Mucosa of descending colon (tissue), 3 donors: Measurements from ENCODE around the gene RFXANK. TPM values are rescaled to one million over a fixed set of nuclear protein-coding genes. Genes with fewer than 3 reads are reported as not detected.

Experiments used
- ATAC-seq: fragments of 200-7000 bp; cut with Tn5 transposase; one replicate; pipeline ENCODE4 v1.9.1; 2020; ENCODE audit warnings: mild to moderate bottlenecking, moderate library complexity
- DNase-seq, 3 donors: peaks; one replicate each; pipeline ENCODE4 v3.0.0-alpha.2; 2020
- H3K36me3 ChIP-seq: fragments of 200-600 bp; one replicate; pipeline ENCODE4 v1.8.0; 2021; ENCODE audit warnings: low read depth, mild to moderate bottlenecking
- H3K4me1 ChIP-seq: fragments of 200-600 bp; one replicate; pipeline ENCODE4 v1.8.0; 2021; ENCODE audit warnings: low read depth, mild to moderate bottlenecking
- H3K4me3 ChIP-seq: fragments of 200-600 bp; one replicate; pipeline ENCODE4 v1.8.0; 2021; ENCODE audit warnings: mild to moderate bottlenecking
- H3K9me3 ChIP-seq: fragments of 200-600 bp; one replicate; pipeline ENCODE4 v1.8.0; 2021; ENCODE audit warnings: mild to moderate bottlenecking
- CTCF ChIP-seq: fragments of 200-600 bp; IDR thresholded peaks from one replicate; pipeline ENCODE4 v1.8.0; 2022; ENCODE audit warnings: antibody characterized with exemption, mild to moderate bottlenecking
- intact Hi-C, 2 donors: fragments of 100-400 bp; cut with DNase I in 1 of 2; cut with micrococcal nuclease in 1 of 2; formaldehyde crosslinking; loops; one replicate each; pipeline versions ENCODE4 v1.11.0 to v1.11.1; 2022; cut with DNase I, micrococcal nuclease
- long read RNA-seq, 2 donors: library from polyadenylated mRNA; unstranded; transcript quantifications; one replicate each; pipeline ENCODE4 v2.0.0, GENCODE V29; 2019 to 2021
- total RNA-seq, 3 donors: library from RNA; stranded (reverse); fragmentation: NEBNext Ultra II Directional in 2 of 3; extraction: Animal tissue kit (Norgen Biotek cat#: 25700) in 2 of 3; gene quantifications; one replicate each; pipeline versions ENCODE4 v1.2.1 to v1.2.4, GENCODE V29; 2021 to 2023
- donor health status: DM: no; HTN: no; CAD: no; lungs with moderate emphysema.
- donor health status: DM: no; HTN: no; CAD: no.
- donor health status: DM: no; HTN: yes; CAD: no.

The RFXANK gene
- 10 to 100 TPM; 62.3 to 71.4 (median 64.9) TPM for total RNA-seq
- long read RNA-seq, donor 1, transcript RFXANK-203 (9 exons, 1,212 nt) = major isoform, 16 of 47 reads
- long read RNA-seq, donor 1, partial matches to known transcripts = 23 of 47 reads
- long read RNA-seq, donor 1, other reads (novel, unspliced or antisense) = 6 of 47 reads
- long read RNA-seq, donor 2, partial matches to known transcripts = 5 of 15 reads
- long read RNA-seq, donor 2, other reads (novel, unspliced or antisense) = 6 of 15 reads

- Histone ChIP-seq H3K4me1 (peaks cover 32% of the 10 kb centered on the region), H3K4me3 (peak within 1 kb of the TSS; percentile 74), H3K36me3 (no peaks in the 10 kb centered on the region), H3K9me3 (no peaks in the 10 kb centered on the region)
- TF ChIP-seq CTCF = peak; percentile 13
- DNase-seq = peak; percentile 98 to 99 (median 99)
- peak; percentile 96 for ATAC-seq
- intact Hi-C loops = no loop called here
Measured at GRCh38 chr19:19192078-19192882, at the start of gene RFXANK, which contains the start of gene BORCS8. Gene RFXANK (plus strand): TSS chr19:19192258. CDS start chr19:19193947, 1,689 bp downstream. Gene BORCS8 (minus strand): TSS chr19:19192152. CDS start chr19:19192117, 35 bp downstream.

- Histone ChIP-seq H3K9me3 (no peaks in the 10 kb centered on the region), H3K4me3 (no peak overlapping the region), H3K4me1 (peaks cover 6% of the 10 kb centered on the region), H3K36me3 (peaks cover 4% of the 10 kb centered on the region)
- intact Hi-C loops = no loop called here
- no peak for TF ChIP-seq CTCF
- ATAC-seq (no peak), DNase-seq (no peak)
Measured at GRCh38 chr19:19142347-19142746, 49.7 kb upstream of the RFXANK start.

GRCh38 chr19:19145281-19145680 is 46.8 kb upstream of the RFXANK start:
- no peak for ATAC-seq
- TF ChIP-seq CTCF = no peak
- H3K4me1 ChIP-seq = no peaks in the 10 kb centered on the region
- no peaks in the 10 kb centered on the region for H3K36me3 ChIP-seq
- intact Hi-C loops = no loop called here
- H3K9me3 ChIP-seq = no peaks in the 10 kb centered on the region
- no peak overlapping the region for H3K4me3 ChIP-seq
- DNase-seq = no peak

GRCh38 chr19:19145684-19146608 is 46.1 kb upstream of the RFXANK start:
- DNase-seq (peak; percentile 85 to 90 (median 89)), ATAC-seq (peak; percentile 97)
- H3K4me3 ChIP-seq = no peak overlapping the region
- H3K4me1 ChIP-seq = no peaks in the 10 kb centered on the region
- no peaks in the 10 kb centered on the region for H3K9me3 ChIP-seq
- H3K36me3 ChIP-seq = no peaks in the 10 kb centered on the region
- intact Hi-C loops = no loop called here
- TF ChIP-seq CTCF = peak; percentile 97

- Histone ChIP-seq H3K36me3 (no peaks in the 10 kb centered on the region), H3K4me3 (no peak overlapping the region), H3K9me3 (no peaks in the 10 kb centered on the region), H3K4me1 (no peaks in the 10 kb centered on the region)
- TF ChIP-seq CTCF = no peak
- no peak for DNase-seq
- intact Hi-C loops = no loop called here
- ATAC-seq = no peak
Measured at GRCh38 chr19:19146865-19147264, 45.2 kb upstream of the RFXANK start.
